ENCODE measurements around the gene ATP6V0E2.

DNA sequence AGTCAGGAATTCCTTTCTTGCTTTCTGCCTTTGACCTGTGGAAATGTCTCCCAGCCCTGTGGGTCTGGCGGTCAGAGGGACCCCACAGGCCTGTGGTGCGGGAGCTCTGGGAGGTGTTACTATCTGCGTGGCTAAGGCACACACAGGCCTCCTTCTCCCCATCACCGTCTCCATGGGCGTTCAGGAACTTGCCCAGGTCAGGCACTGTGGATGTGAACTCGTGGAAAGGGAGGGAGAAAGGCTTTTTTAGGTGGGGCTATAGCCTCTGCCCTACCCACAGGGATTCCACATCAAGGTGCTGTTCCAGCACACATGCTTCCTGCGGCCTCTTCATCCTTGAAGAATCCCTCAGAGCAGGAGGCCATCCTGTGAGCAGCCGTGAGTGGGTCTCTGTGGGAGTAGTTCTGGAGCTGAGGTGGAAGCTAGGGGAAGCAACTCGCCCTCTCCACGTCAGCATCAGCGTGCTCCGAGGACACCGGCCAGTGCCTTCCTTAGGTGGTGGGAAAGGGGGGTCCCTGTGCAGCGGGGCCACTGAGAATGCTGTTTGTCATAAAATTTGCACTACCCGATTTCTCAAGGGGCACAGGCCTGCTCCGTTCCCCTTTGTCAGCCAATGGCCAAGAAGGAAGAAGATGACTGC lies 7.5 kb upstream of the ATP6V0E2 start:
- TF ChIP-seq, protein P1, sequence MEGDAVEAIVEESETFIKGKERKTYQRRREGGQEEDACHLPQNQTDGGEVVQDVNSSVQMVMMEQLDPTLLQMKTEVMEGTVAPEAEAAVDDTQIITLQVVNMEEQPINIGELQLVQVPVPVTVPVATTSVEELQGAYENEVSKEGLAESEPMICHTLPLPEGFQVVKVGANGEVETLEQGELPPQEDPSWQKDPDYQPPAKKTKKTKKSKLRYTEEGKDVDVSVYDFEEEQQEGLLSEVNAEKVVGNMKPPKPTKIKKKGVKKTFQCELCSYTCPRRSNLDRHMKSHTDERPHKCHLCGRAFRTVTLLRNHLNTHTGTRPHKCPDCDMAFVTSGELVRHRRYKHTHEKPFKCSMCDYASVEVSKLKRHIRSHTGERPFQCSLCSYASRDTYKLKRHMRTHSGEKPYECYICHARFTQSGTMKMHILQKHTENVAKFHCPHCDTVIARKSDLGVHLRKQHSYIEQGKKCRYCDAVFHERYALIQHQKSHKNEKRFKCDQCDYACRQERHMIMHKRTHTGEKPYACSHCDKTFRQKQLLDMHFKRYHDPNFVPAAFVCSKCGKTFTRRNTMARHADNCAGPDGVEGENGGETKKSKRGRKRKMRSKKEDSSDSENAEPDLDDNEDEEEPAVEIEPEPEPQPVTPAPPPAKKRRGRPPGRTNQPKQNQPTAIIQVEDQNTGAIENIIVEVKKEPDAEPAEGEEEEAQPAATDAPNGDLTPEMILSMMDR (IDR thresholded peaks at IDR 0.05) = no peak
- TF ChIP-seq POLR2A (IDR thresholded peaks at IDR 0.05; ENCODE audit: low read depth) = no peak
